Breast epithelium (tissue), 3 donors: ENCODE results near the gene C11orf98.

Experiments
- CTCF ChIP-seq, 3 donors: fragments of 450-650 bp; IDR thresholded peaks; one replicate each; pipeline ENCODE4 v1.5.1; 2016 to 2017; ENCODE audit warnings: antibody characterized with exemption in 3 of 3, mild to moderate bottlenecking in 3 of 3, moderate library complexity in 3 of 3
- POLR2A ChIP-seq: fragments of 450-650 bp; IDR thresholded peaks from one replicate; pipeline ENCODE4 v1.6.1; 2016; ENCODE audit warnings: antibody characterized with exemption, mild to moderate bottlenecking, moderate library complexity
- POLR2AphosphoS5 ChIP-seq, 3 donors: sonication (generic); formaldehyde crosslinking; IDR thresholded peaks; one replicate each; pipeline ENCODE4 v1.6.1; 2017; ENCODE audit warnings: antibody characterized with exemption in 3 of 3

GRCh38 chr11:62646825-62647608 is 18.0 kb downstream of the C11orf98 start:
- TF ChIP-seq CTCF (IDR thresholded peaks at IDR 0.05) (no peak), POLR2A (no peak), POLR2AphosphoS5 (IDR thresholded peaks at IDR 0.05) (no peak)
